Fibroblast of lung (primary cell): Measurements from ENCODE around the gene GTSF1L.

Experiments
- CTCF ChIP-seq, 2 donors: IDR thresholded peaks in 1 of 2; conservative IDR thresholded peaks in 1 of 2; 1 replicate in 1 of 2; 2 replicates in 1 of 2; pipeline ENCODE4 v1.5.1; 2011 to 2012; ENCODE audit warnings: low read length in 2 of 2, control low read depth in 1 of 2, inconsistent platforms in 1 of 2, low read depth in 1 of 2, mild to moderate bottlenecking in 1 of 2
- EZH2 ChIP-seq: IDR thresholded peaks from 2 replicates; pipeline ENCODE4 v1.5.1; 2012; ENCODE audit warnings: low read length, control low read depth, mild to moderate bottlenecking; ENCODE audit errors: missing control alignments

DNA sequence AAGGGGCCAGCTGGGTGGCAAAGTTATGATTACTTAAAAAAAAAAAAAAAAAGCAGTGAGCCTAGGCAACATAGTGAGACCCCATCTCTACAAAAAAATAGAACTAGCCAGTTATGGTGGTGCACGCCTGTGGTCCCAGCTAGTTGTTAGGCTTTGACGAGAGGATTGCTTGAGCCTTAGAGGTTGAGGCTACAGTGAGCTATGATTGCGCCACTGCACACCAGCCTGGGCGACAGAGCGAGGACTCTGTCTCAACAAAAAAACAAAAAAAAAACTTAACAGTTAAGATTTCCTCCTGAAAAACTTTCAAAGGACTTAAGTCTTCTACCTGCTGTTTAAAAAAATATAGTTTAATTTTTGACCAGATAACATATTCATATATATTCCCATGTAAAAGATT is 2.4 kb downstream of the GTSF1L start:
- TF ChIP-seq CTCF (conservative IDR thresholded peaks at IDR 0.05 in 1 of 2, IDR thresholded peaks at IDR 0.05 in 1 of 2; ENCODE audit: low read depth in 1 of 2, low read length in 2 of 2) (no peak), EZH2 (no peak)
